Measurements from ENCODE around the gene PPIL1. TPM values are rescaled to one million over a fixed set of nuclear protein-coding genes. Genes with fewer than 3 reads are reported as not detected.
A peak's percentile ranks its signal among the peaks of the same experiment; 100 is the strongest.

The PPIL1 gene
- total and polyA plus RNA-seq, 2 of the 8 experiments (the other 6 are each of a cell fraction or from before 2014, with no cell fraction given): 83.7 to 86.5 TPM

DNA sequence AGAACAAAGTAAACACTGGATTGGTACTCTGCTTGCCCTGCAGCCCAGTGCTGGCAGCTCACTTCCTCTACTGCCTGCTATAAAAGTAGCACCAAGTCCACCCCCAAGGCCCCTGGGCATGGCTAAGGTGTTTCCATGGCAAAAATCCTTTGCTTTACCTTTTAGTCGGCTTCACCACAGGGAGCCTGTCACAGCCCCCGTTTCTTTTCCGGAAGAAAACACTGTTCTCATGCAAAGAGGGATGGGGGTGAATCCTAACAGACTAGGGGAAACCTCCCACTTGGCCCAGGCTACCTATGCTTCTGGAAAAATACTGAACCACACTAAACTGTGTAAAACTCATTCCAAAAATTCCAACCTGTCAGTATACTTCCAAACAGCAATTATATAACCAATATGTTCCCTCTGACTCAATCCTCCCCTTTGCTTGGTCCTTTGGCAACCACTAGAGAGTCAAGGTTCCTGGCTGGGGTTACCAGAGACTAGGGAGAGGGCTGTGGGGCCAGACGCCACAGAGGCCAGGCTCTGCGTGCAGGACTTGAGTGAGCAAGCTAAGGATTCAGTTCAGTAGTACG, 16.1 kb downstream of the PPIL1 start (continued):
- TF ChIP-seq, protein P1, sequence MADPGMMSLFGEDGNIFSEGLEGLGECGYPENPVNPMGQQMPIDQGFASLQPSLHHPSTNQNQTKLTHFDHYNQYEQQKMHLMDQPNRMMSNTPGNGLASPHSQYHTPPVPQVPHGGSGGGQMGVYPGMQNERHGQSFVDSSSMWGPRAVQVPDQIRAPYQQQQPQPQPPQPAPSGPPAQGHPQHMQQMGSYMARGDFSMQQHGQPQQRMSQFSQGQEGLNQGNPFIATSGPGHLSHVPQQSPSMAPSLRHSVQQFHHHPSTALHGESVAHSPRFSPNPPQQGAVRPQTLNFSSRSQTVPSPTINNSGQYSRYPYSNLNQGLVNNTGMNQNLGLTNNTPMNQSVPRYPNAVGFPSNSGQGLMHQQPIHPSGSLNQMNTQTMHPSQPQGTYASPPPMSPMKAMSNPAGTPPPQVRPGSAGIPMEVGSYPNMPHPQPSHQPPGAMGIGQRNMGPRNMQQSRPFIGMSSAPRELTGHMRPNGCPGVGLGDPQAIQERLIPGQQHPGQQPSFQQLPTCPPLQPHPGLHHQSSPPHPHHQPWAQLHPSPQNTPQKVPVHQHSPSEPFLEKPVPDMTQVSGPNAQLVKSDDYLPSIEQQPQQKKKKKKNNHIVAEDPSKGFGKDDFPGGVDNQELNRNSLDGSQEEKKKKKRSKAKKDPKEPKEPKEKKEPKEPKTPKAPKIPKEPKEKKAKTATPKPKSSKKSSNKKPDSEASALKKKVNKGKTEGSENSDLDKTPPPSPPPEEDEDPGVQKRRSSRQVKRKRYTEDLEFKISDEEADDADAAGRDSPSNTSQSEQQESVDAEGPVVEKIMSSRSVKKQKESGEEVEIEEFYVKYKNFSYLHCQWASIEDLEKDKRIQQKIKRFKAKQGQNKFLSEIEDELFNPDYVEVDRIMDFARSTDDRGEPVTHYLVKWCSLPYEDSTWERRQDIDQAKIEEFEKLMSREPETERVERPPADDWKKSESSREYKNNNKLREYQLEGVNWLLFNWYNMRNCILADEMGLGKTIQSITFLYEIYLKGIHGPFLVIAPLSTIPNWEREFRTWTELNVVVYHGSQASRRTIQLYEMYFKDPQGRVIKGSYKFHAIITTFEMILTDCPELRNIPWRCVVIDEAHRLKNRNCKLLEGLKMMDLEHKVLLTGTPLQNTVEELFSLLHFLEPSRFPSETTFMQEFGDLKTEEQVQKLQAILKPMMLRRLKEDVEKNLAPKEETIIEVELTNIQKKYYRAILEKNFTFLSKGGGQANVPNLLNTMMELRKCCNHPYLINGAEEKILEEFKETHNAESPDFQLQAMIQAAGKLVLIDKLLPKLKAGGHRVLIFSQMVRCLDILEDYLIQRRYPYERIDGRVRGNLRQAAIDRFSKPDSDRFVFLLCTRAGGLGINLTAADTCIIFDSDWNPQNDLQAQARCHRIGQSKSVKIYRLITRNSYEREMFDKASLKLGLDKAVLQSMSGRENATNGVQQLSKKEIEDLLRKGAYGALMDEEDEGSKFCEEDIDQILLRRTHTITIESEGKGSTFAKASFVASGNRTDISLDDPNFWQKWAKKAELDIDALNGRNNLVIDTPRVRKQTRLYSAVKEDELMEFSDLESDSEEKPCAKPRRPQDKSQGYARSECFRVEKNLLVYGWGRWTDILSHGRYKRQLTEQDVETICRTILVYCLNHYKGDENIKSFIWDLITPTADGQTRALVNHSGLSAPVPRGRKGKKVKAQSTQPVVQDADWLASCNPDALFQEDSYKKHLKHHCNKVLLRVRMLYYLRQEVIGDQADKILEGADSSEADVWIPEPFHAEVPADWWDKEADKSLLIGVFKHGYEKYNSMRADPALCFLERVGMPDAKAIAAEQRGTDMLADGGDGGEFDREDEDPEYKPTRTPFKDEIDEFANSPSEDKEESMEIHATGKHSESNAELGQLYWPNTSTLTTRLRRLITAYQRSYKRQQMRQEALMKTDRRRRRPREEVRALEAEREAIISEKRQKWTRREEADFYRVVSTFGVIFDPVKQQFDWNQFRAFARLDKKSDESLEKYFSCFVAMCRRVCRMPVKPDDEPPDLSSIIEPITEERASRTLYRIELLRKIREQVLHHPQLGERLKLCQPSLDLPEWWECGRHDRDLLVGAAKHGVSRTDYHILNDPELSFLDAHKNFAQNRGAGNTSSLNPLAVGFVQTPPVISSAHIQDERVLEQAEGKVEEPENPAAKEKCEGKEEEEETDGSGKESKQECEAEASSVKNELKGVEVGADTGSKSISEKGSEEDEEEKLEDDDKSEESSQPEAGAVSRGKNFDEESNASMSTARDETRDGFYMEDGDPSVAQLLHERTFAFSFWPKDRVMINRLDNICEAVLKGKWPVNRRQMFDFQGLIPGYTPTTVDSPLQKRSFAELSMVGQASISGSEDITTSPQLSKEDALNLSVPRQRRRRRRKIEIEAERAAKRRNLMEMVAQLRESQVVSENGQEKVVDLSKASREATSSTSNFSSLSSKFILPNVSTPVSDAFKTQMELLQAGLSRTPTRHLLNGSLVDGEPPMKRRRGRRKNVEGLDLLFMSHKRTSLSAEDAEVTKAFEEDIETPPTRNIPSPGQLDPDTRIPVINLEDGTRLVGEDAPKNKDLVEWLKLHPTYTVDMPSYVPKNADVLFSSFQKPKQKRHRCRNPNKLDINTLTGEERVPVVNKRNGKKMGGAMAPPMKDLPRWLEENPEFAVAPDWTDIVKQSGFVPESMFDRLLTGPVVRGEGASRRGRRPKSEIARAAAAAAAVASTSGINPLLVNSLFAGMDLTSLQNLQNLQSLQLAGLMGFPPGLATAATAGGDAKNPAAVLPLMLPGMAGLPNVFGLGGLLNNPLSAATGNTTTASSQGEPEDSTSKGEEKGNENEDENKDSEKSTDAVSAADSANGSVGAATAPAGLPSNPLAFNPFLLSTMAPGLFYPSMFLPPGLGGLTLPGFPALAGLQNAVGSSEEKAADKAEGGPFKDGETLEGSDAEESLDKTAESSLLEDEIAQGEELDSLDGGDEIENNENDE (IDR thresholded peaks at IDR 0.05; ENCODE audit: insufficient replicate concordance, low read length): peak; percentile 42
- TF ChIP-seq, protein P2, sequence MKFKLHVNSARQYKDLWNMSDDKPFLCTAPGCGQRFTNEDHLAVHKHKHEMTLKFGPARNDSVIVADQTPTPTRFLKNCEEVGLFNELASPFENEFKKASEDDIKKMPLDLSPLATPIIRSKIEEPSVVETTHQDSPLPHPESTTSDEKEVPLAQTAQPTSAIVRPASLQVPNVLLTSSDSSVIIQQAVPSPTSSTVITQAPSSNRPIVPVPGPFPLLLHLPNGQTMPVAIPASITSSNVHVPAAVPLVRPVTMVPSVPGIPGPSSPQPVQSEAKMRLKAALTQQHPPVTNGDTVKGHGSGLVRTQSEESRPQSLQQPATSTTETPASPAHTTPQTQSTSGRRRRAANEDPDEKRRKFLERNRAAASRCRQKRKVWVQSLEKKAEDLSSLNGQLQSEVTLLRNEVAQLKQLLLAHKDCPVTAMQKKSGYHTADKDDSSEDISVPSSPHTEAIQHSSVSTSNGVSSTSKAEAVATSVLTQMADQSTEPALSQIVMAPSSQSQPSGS (IDR thresholded peaks at IDR 0.05; ENCODE audit: low read length): no peak
- no peak for TF ChIP-seq JUND (IDR thresholded peaks at IDR 0.05; ENCODE audit: low read length)
- no peak for TF ChIP-seq KDM4A (IDR thresholded peaks at IDR 0.05; ENCODE audit: low read depth, low read length, severe bottlenecking)
- TF ChIP-seq TBP (IDR thresholded peaks at IDR 0.05; ENCODE audit: low read depth, low read length): no peak
- no peak for TF ChIP-seq ASH2L (IDR thresholded peaks at IDR 0.05; ENCODE audit: low read length)
- TF ChIP-seq KDM1A (IDR thresholded peaks at IDR 0.05; ENCODE audit: borderline replicate concordance, low read length): no peak
- peak in 1 of 2 experiments; percentile 60; a peak in 1 of 3 replicates for TF ChIP-seq EP300 (IDR thresholded peaks at IDR 0.05; ENCODE audit: borderline replicate concordance in 1 of 2, low read depth in 2 of 2, low read length in 2 of 2)
- no peak for TF ChIP-seq SUZ12 (IDR thresholded peaks at IDR 0.05; ENCODE audit: low read length)
